Mesendoderm (in vitro differentiated cells): ENCODE results near the gene FAM83B.

Source experiments
- DNase-seq: peaks from one replicate; pipeline ENCODE4 v3.0.0; 2013
- H2AK5ac ChIP-seq: 2 replicates; pipeline ENCODE4 v1.6.1; 2013; ENCODE audit warnings: low read length, inconsistent platforms
- H2BK120ac ChIP-seq: 2 replicates; pipeline ENCODE4 v1.6.1; 2013; ENCODE audit warnings: low read depth, mild to moderate bottlenecking, low read length, moderate library complexity, mixed read lengths
- H2BK15ac ChIP-seq: replicated peaks from 2 replicates; pipeline ENCODE4 v1.6.1; 2013; ENCODE audit warnings: low read depth, mild to moderate bottlenecking, moderate library complexity
- H2BK5ac ChIP-seq: 2 replicates; pipeline ENCODE4 v1.6.1; 2013; ENCODE audit warnings: low read length, inconsistent platforms
- H3K18ac ChIP-seq: 2 replicates; pipeline ENCODE4 v1.6.1; 2013; ENCODE audit warnings: mild to moderate bottlenecking, low read length, mixed read lengths
- H3K23ac ChIP-seq: one replicate; pipeline ENCODE4 v1.6.1; 2013; ENCODE audit warnings: low read length
- H3K27ac ChIP-seq: 2 replicates; pipeline ENCODE4 v1.5.1; 2013; ENCODE audit warnings: low read depth, mild to moderate bottlenecking, inconsistent platforms, low read length, moderate library complexity
- H3K27me3 ChIP-seq: 2 replicates; pipeline ENCODE4 v1.6.1; 2013; ENCODE audit warnings: low read length, control low read depth, mild to moderate bottlenecking, inconsistent platforms; ENCODE audit not compliant: insufficient read depth, poor library complexity
- H3K36me3 ChIP-seq: 2 replicates; pipeline ENCODE4 v1.6.1; 2013; ENCODE audit warnings: low read length, inconsistent platforms; ENCODE audit not compliant: control insufficient read depth, insufficient read depth
- H3K4ac ChIP-seq: one replicate; pipeline ENCODE4 v1.6.1; 2013; ENCODE audit warnings: low read depth, mild to moderate bottlenecking, low read length, moderate library complexity
- H3K4me1 ChIP-seq: 2 replicates; pipeline ENCODE4 v1.6.1; 2013; ENCODE audit warnings: low read depth, low read length, inconsistent platforms; ENCODE audit not compliant: control insufficient read depth
- H3K4me2 ChIP-seq: 2 replicates; pipeline ENCODE4 v1.6.1; 2013; ENCODE audit warnings: low read length
- H3K4me3 ChIP-seq: 2 replicates; pipeline ENCODE4 v1.5.1; 2013; ENCODE audit warnings: mild to moderate bottlenecking, low read length
- H3K56ac ChIP-seq: one replicate; pipeline ENCODE4 v1.6.1; 2013; ENCODE audit warnings: low read length
- H3K79me1 ChIP-seq: 2 replicates; pipeline ENCODE4 v1.6.1; 2013; ENCODE audit warnings: low read length, inconsistent platforms
- H3K79me2 ChIP-seq: 2 replicates; pipeline ENCODE4 v1.6.1; 2013; ENCODE audit warnings: mild to moderate bottlenecking, low read length; ENCODE audit not compliant: control insufficient read depth, insufficient read depth
- H3K9ac ChIP-seq: 2 replicates; pipeline ENCODE4 v1.6.1; 2013; ENCODE audit warnings: low read length, inconsistent platforms
- H4K5ac ChIP-seq: one replicate; pipeline ENCODE4 v1.6.1; 2013; ENCODE audit warnings: low read length
- H4K8ac ChIP-seq: one replicate; pipeline ENCODE4 v1.6.1; 2013; ENCODE audit warnings: low read depth, mild to moderate bottlenecking, control low read depth, low read length, moderate library complexity
- WGBS: extraction: QIAGEN DNeasy Blood & Tissue Kit; methylation state at CpG from one replicate; pipeline ENCODE4 v1.1.7; 2013; ENCODE audit warnings: low lambda C conversion rate, missing lambda C conversion rate; ENCODE audit not compliant: insufficient coverage; ENCODE audit errors: extremely low coverage; 5-methylcytosine and 5-hydroxymethylcytosine counted together

FAM83B gene

GRCh38 chr6:54892831-54893230 is 46.3 kb downstream of the FAM83B start:
- no peak overlapping the region for H4K5ac ChIP-seq
- H2BK15ac ChIP-seq, result no peak overlapping the region
- no peaks in the 10 kb centered on the region for H3K79me1 ChIP-seq
- no peak overlapping the region for H3K4ac ChIP-seq
- H2BK5ac ChIP-seq, result no peak overlapping the region
- H3K9ac ChIP-seq, result no peak overlapping the region
- H3K56ac ChIP-seq, result no peak overlapping the region
- no peak overlapping the region for H3K4me3 ChIP-seq
- no peak overlapping the region for H2AK5ac ChIP-seq
- no peak overlapping the region for H3K27ac ChIP-seq
- no peak overlapping the region for H2BK120ac ChIP-seq
- no peaks in the 10 kb centered on the region for H3K79me2 ChIP-seq
- no peaks in the 10 kb centered on the region for H3K36me3 ChIP-seq
- WGBS, result no CpG with 5 or more reads among the region's 1 CpG
- no peak overlapping the region for H3K4me2 ChIP-seq
- DNase-seq, result peak; percentile 42
- no peak overlapping the region for H3K23ac ChIP-seq
- H4K8ac ChIP-seq, result no peak overlapping the region
- H3K18ac ChIP-seq, result no peak overlapping the region
- no peaks in the 10 kb centered on the region for H3K4me1 ChIP-seq
- H3K27me3 ChIP-seq, result no peaks in the 10 kb centered on the region

- no peak overlapping the region for H4K8ac ChIP-seq
- H3K23ac ChIP-seq, result no peak overlapping the region
- no peak overlapping the region for H3K9ac ChIP-seq
- H3K4ac ChIP-seq, result no peak overlapping the region
- no peak overlapping the region for H2BK15ac ChIP-seq
- no peak overlapping the region for H3K56ac ChIP-seq
- H4K5ac ChIP-seq, result no peak overlapping the region
- no peaks in the 10 kb centered on the region for H3K79me1 ChIP-seq
- H3K18ac ChIP-seq, result no peak overlapping the region
- DNase-seq, result no peak
- H3K27me3 ChIP-seq, result no peaks in the 10 kb centered on the region
- H3K79me2 ChIP-seq, result no peaks in the 10 kb centered on the region
- no CpG with 5 or more reads among the region's 1 CpG for WGBS
- H3K4me3 ChIP-seq, result no peak overlapping the region
- no peaks in the 10 kb centered on the region for H3K4me1 ChIP-seq
- no peak overlapping the region for H3K4me2 ChIP-seq
- H2AK5ac ChIP-seq, result no peak overlapping the region
- no peak overlapping the region for H3K27ac ChIP-seq
- no peaks in the 10 kb centered on the region for H3K36me3 ChIP-seq
- no peak overlapping the region for H2BK5ac ChIP-seq
- H2BK120ac ChIP-seq, result no peak overlapping the region
Observed at GRCh38 chr6:54893818-54894217, 47.2 kb downstream of the FAM83B start.

- no peak overlapping the region for H4K5ac ChIP-seq
- H3K79me2 ChIP-seq, result no peaks in the 10 kb centered on the region
- H2BK120ac ChIP-seq, result no peak overlapping the region
- no peak overlapping the region for H3K23ac ChIP-seq
- no peak overlapping the region for H3K4ac ChIP-seq
- peaks cover 2% of the 10 kb centered on the region for H3K4me1 ChIP-seq
- no peak overlapping the region for H2AK5ac ChIP-seq
- no peak overlapping the region for H3K27ac ChIP-seq
- no peak for DNase-seq
- H3K4me3 ChIP-seq, result no peak overlapping the region
- no peak overlapping the region for H2BK15ac ChIP-seq
- WGBS, result no CpG with 5 or more reads among the region's 3 CpGs
- no peak overlapping the region for H3K4me2 ChIP-seq
- H3K79me1 ChIP-seq, result no peaks in the 10 kb centered on the region
- no peak overlapping the region for H3K9ac ChIP-seq
- no peak overlapping the region for H3K56ac ChIP-seq
- H2BK5ac ChIP-seq, result no peak overlapping the region
- H4K8ac ChIP-seq, result no peak overlapping the region
- no peaks in the 10 kb centered on the region for H3K36me3 ChIP-seq
- H3K18ac ChIP-seq, result no peak overlapping the region
- no peaks in the 10 kb centered on the region for H3K27me3 ChIP-seq
Observed at GRCh38 chr6:54896302-54896701, 49.7 kb downstream of the FAM83B start.

- Histone ChIP-seq H3K18ac (no peak overlapping the region), H3K23ac (no peak overlapping the region), H2BK15ac (no peak overlapping the region), H4K8ac (no peak overlapping the region), H3K4me2 (no peak overlapping the region), H4K5ac (no peak overlapping the region), H3K4me1 (peaks cover 2% of the 10 kb centered on the region), H3K56ac (no peak overlapping the region), H3K4me3 (no peak overlapping the region), H3K4ac (no peak overlapping the region), H3K79me2 (no peaks in the 10 kb centered on the region), H3K9ac (no peak overlapping the region), H2BK5ac (no peak overlapping the region), H3K36me3 (no peaks in the 10 kb centered on the region), H2BK120ac (no peak overlapping the region), H3K27me3 (no peaks in the 10 kb centered on the region), H3K27ac (no peak overlapping the region), H2AK5ac (no peak overlapping the region), H3K79me1 (no peaks in the 10 kb centered on the region)
- no CpG with 5 or more reads among the region's 2 CpGs for WGBS
- DNase-seq, result no peak
Observed at GRCh38 chr6:54897462-54898189, 51.1 kb downstream of the FAM83B start.

- Histone ChIP-seq H3K79me1 (no peaks in the 10 kb centered on the region), H3K4me3 (no peak overlapping the region), H3K4ac (no peak overlapping the region), H2AK5ac (no peak overlapping the region), H3K36me3 (no peaks in the 10 kb centered on the region), H3K4me2 (no peak overlapping the region), H4K8ac (no peak overlapping the region), H3K23ac (no peak overlapping the region), H3K27ac (no peak overlapping the region), H3K9ac (no peak overlapping the region), H3K56ac (no peak overlapping the region), H4K5ac (no peak overlapping the region), H2BK120ac (no peak overlapping the region), H3K18ac (no peak overlapping the region), H2BK5ac (no peak overlapping the region), H2BK15ac (no peak overlapping the region), H3K27me3 (no peaks in the 10 kb centered on the region), H3K4me1 (peaks cover 2% of the 10 kb centered on the region), H3K79me2 (no peaks in the 10 kb centered on the region)
- WGBS, result no CpG with 5 or more reads among the region's 3 CpGs
- no peak for DNase-seq
Observed at GRCh38 chr6:54898767-54899166, 52.2 kb downstream of the FAM83B start.

- Histone ChIP-seq H3K4me1 (peaks cover 2% of the 10 kb centered on the region), H3K36me3 (no peaks in the 10 kb centered on the region), H3K4ac (no peak overlapping the region), H4K8ac (no peak overlapping the region), H3K79me1 (no peaks in the 10 kb centered on the region), H3K4me2 (no peak overlapping the region), H2AK5ac (no peak overlapping the region), H3K4me3 (no peak overlapping the region), H3K27me3 (no peaks in the 10 kb centered on the region), H3K56ac (no peak overlapping the region), H3K27ac (no peak overlapping the region), H2BK5ac (no peak overlapping the region), H2BK15ac (no peak overlapping the region), H3K79me2 (no peaks in the 10 kb centered on the region), H3K23ac (no peak overlapping the region), H4K5ac (no peak overlapping the region), H2BK120ac (no peak overlapping the region), H3K9ac (no peak overlapping the region), H3K18ac (peak overlapping the region; percentile 80)
- no peak for DNase-seq
- WGBS, result no CpG with 5 or more reads among the region's 3 CpGs
Observed at GRCh38 chr6:54899442-54899841, 52.9 kb downstream of the FAM83B start.
